GM12891 (cell line): ENCODE measurements around the gene RIPK3.

ENCODE experiments used
- PAX5 ChIP-seq: IDR thresholded peaks from 2 replicates; pipeline ENCODE4 v1.6.1; 2011; ENCODE audit warnings: low read length, moderate library complexity, mild to moderate bottlenecking; ENCODE audit not compliant: insufficient read depth, severe bottlenecking
- POLR2A ChIP-seq: IDR thresholded peaks from 2 replicates; pipeline ENCODE4 v1.6.1; 2011; ENCODE audit warnings: low read depth, low read length, control low read depth
- POLR2AphosphoS5 ChIP-seq: IDR thresholded peaks from 2 replicates; pipeline ENCODE4 v1.6.1; 2011; ENCODE audit warnings: low read depth, low read length, control low read depth
- TAF1 ChIP-seq: IDR thresholded peaks from 2 replicates; pipeline ENCODE4 v1.6.1; 2011; ENCODE audit warnings: low read depth, low read length, control low read depth

DNA sequence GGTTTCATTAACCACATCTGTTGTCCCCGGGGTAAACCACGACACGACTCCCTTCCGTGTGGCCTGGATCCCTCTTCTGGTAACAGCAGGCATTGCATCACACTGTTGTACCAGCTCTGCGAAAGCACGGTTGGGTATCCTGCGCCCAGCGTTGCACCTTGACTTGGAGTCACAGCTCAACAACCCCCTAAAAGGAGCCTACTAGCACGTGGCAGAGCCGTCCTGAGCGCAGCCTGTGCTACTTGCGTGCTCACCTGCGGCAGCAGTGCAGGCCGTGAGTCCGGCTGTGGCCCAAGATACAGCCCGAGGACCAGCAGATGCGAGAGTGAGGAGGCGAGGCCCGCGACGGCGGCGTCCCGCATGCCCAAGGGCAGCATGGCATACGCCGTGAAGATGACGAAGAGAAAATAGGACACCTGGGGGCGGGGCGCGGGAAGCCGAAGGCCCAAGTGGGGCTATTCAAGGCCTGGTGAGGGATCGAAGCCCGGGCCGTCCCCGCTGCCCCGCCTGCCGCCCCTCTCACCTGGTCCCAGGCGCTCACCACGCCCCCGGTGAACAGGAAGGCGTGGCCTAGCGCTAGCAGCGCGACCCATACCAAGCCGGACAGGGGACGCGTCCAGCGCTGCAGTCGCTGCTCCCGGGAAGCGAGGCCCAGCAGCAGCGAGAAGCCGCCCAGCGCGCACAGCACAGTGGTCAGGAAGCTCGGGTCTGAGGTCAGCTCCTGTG, 7.4 kb downstream of the RIPK3 start:
- TF ChIP-seq PAX5, result no peak
- TF ChIP-seq POLR2A, result no peak
- no peak for TF ChIP-seq POLR2AphosphoS5
- TF ChIP-seq TAF1, result no peak
